ENCODE results near the gene CCDC187. TPM values are rescaled to one million over a fixed set of nuclear protein-coding genes. Genes with fewer than 3 reads are reported as not detected.

CCDC187 gene
- total and polyA plus RNA-seq, 10 donors, result 0.03 to 0.20 (median 0.11) TPM; not detected in 2

- DNase-seq, result no peak
- WGBS, 5 donors, result 90 to 95% (median 93%) methylated on average over 16 of the region's 16 CpGs
- H3K4me3 ChIP-seq, result no peak overlapping the region
- intact Hi-C loops (cut with DNase I; ENCODE audit: low total_unique reads), result no loop called here
- peaks cover 0 to 16% (median 9%) of the 10 kb centered on the region in 6 donors for H3K4me1 ChIP-seq
- H3K27me3 ChIP-seq (replicated peaks in 1 of 7), result peaks cover 0 to 7% (median 0%) of the 10 kb centered on the region in 7 donors
- H3K9me3 ChIP-seq, result no peaks in the 10 kb centered on the region
- no peak for TF ChIP-seq POLR2A (IDR thresholded peaks at IDR 0.05)
- TF ChIP-seq POLR2AphosphoS5 (IDR thresholded peaks at IDR 0.05), result no peak
- TF ChIP-seq, protein P1, sequence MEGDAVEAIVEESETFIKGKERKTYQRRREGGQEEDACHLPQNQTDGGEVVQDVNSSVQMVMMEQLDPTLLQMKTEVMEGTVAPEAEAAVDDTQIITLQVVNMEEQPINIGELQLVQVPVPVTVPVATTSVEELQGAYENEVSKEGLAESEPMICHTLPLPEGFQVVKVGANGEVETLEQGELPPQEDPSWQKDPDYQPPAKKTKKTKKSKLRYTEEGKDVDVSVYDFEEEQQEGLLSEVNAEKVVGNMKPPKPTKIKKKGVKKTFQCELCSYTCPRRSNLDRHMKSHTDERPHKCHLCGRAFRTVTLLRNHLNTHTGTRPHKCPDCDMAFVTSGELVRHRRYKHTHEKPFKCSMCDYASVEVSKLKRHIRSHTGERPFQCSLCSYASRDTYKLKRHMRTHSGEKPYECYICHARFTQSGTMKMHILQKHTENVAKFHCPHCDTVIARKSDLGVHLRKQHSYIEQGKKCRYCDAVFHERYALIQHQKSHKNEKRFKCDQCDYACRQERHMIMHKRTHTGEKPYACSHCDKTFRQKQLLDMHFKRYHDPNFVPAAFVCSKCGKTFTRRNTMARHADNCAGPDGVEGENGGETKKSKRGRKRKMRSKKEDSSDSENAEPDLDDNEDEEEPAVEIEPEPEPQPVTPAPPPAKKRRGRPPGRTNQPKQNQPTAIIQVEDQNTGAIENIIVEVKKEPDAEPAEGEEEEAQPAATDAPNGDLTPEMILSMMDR (IDR thresholded peaks at IDR 0.05 in 8 of 11, conservative IDR thresholded peaks at IDR 0.05 in 3 of 11), result no peak
- H3K36me3 ChIP-seq, result no peaks in the 10 kb centered on the region
- no peak overlapping the region for H3K27ac ChIP-seq
Measured at GRCh38 chr9:136295055-136295454, 8.8 kb downstream of the CCDC187 start.

- no peak for DNase-seq
- Histone ChIP-seq H3K4me1 (peaks cover 0 to 16% (median 9%) of the 10 kb centered on the region in 6 donors), H3K27ac (no peak overlapping the region), H3K27me3 (replicated peaks in 1 of 7) (peaks cover 0 to 7% (median 0%) of the 10 kb centered on the region in 7 donors), H3K36me3 (no peaks in the 10 kb centered on the region), H3K4me3 (no peak overlapping the region), H3K9me3 (no peaks in the 10 kb centered on the region)
- intact Hi-C loops (cut with DNase I; ENCODE audit: low total_unique reads), result no loop called here
- 68 to 85% (median 78%) methylated on average over 5 of the region's 5 CpGs for WGBS, 5 donors
- TF ChIP-seq, protein P1 (IDR thresholded peaks at IDR 0.05 in 8 of 11, conservative IDR thresholded peaks at IDR 0.05 in 3 of 11), result no peak
Measured at GRCh38 chr9:136294437-136294836, 9.5 kb downstream of the CCDC187 start.

GRCh38 chr9:136293476-136294077 lies 10.3 kb downstream of the CCDC187 start:
- Histone ChIP-seq H3K27ac (no peak overlapping the region), H3K9me3 (no peaks in the 10 kb centered on the region), H3K36me3 (no peaks in the 10 kb centered on the region), H3K4me1 (peaks cover 0 to 16% (median 9%) of the 10 kb centered on the region in 6 donors), H3K4me3 (no peak overlapping the region), H3K27me3 (replicated peaks in 1 of 7) (peaks cover 0 to 8% (median 0%) of the 10 kb centered on the region in 7 donors)
- intact Hi-C loops (cut with DNase I; ENCODE audit: low total_unique reads), result no loop called here
- TF ChIP-seq, protein P1 (IDR thresholded peaks at IDR 0.05 in 8 of 11, conservative IDR thresholded peaks at IDR 0.05 in 3 of 11), result no peak
- TF ChIP-seq POLR2A (IDR thresholded peaks at IDR 0.05), result no peak
- TF ChIP-seq POLR2AphosphoS5 (IDR thresholded peaks at IDR 0.05), result no peak
- WGBS, 5 donors, result 82 to 87% (median 84%) methylated on average over 14 of the region's 14 CpGs
- DNase-seq, result no peak

DNA sequence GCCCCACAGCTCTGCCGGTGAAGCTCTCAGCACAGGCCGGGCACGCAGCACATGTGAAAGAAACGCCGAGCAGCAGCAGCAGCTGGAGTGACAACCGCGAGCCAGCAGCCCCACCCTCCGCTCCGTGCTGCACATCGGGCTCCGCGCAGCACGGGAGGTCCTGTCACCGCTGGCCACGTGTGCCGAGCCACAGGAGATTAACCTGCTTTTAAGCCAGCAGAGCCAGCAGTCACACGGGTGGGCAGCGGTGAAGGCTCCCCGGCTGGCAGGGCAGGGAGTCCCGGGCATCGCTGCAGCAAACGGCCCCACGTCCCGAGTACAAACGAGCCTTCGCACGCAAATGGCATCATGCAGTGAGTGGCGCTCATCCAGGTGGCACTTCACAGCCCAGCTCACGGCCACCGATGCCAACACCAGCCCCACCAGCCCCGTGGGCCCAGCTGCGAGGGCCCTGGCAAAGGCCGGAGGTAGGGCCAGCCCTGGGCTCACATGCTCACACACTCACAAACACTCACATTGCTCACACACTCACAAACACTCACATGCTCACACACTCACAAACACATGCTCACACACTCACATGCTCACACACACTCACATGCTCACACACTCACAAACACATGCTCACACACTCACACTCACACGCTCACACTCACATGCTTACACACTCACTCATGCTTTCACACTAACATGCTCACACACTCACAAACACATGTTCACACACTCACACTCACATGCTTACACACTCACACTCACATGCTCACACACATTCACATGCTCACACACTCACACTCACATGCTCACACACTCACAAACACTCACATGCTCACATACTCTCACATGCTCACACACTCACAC lies 11.1 kb downstream of the CCDC187 start:
- H3K27ac ChIP-seq, result no peak overlapping the region
- peaks cover 0 to 16% (median 0%) of the 10 kb centered on the region in 7 donors for H3K27me3 ChIP-seq (replicated peaks in 1 of 7)
- no peak overlapping the region for H3K4me3 ChIP-seq
- H3K36me3 ChIP-seq, result no peaks in the 10 kb centered on the region
- DNase-seq, result no peak
- H3K9me3 ChIP-seq, result no peaks in the 10 kb centered on the region
- intact Hi-C loops (cut with DNase I; ENCODE audit: low total_unique reads), result no loop called here
- no peak for TF ChIP-seq POLR2AphosphoS5 (IDR thresholded peaks at IDR 0.05)
- no peak for TF ChIP-seq POLR2A (IDR thresholded peaks at IDR 0.05)
- TF ChIP-seq, protein P1 (IDR thresholded peaks at IDR 0.05 in 8 of 11, conservative IDR thresholded peaks at IDR 0.05 in 3 of 11), result no peak
- WGBS, 5 donors, result 83 to 88% (median 85%) methylated on average over 10 to 34 of the region's 34 CpGs
- H3K4me1 ChIP-seq, result peaks cover 0 to 15% (median 9%) of the 10 kb centered on the region in 6 donors

All from spleen (tissue), 11 donors.